Measurements from ENCODE around the gene GCSAM. TPM values are rescaled to one million over a fixed set of nuclear protein-coding genes. Genes with fewer than 3 reads are reported as not detected.

Gene GCSAM
- total RNA-seq, 2 experiments from 2014 or later = 7.5 to 8.5 TPM

- Mint-ChIP-seq H3K4me1 (peaks cover 53% of the 10 kb centered on the region), H3K27me3 (no peaks in the 10 kb centered on the region), H3K36me3 (peaks cover 21% of the 10 kb centered on the region), H3K27ac (no peak overlapping the region), H3K4me3 (no peak overlapping the region), H3K9me3 (no peaks in the 10 kb centered on the region)
- no peak for DNase-seq
Observed at GRCh38 chr3:112121577-112122547, 11.2 kb downstream of the GCSAM start.

- Mint-ChIP-seq H3K4me3 (peak overlapping the region; percentile 6), H3K27ac (peak overlapping the region; percentile 45)
- DNase-seq = no peak
Observed at GRCh38 chr3:112119962-112120836, 12.8 kb downstream of the GCSAM start.

GRCh38 chr3:112117841-112118571 lies 15.0 kb downstream of the GCSAM start:
- H3K27me3 Mint-ChIP-seq = no peaks in the 10 kb centered on the region
- no peak overlapping the region for H3K27ac Mint-ChIP-seq

More at GRCh38 chr3:112119962-112120836, 12.8 kb downstream of the GCSAM start:
- Mint-ChIP-seq H3K36me3 (peaks cover 15% of the 10 kb centered on the region), H3K27me3 (no peaks in the 10 kb centered on the region), H3K4me1 (peaks cover 43% of the 10 kb centered on the region), H3K9me3 (no peaks in the 10 kb centered on the region)

GRCh38 chr3:112117415-112117814 lies 15.6 kb downstream of the GCSAM start:
- Mint-ChIP-seq H3K36me3 (peaks cover 3% of the 10 kb centered on the region), H3K4me1 (peaks cover 41% of the 10 kb centered on the region), H3K4me3 (no peak overlapping the region), H3K27me3 (no peaks in the 10 kb centered on the region), H3K9me3 (no peaks in the 10 kb centered on the region), H3K27ac (no peak overlapping the region)
- DNase-seq = no peak

More at GRCh38 chr3:112117841-112118571, 15.0 kb downstream of the GCSAM start:
- Mint-ChIP-seq H3K4me1 (peaks cover 42% of the 10 kb centered on the region), H3K36me3 (peaks cover 6% of the 10 kb centered on the region), H3K4me3 (no peak overlapping the region), H3K9me3 (no peaks in the 10 kb centered on the region)
- no peak for DNase-seq

- Mint-ChIP-seq H3K27ac (no peak overlapping the region), H3K4me3 (no peak overlapping the region), H3K36me3 (peaks cover 3% of the 10 kb centered on the region), H3K9me3 (no peaks in the 10 kb centered on the region), H3K4me1 (peaks cover 37% of the 10 kb centered on the region), H3K27me3 (no peaks in the 10 kb centered on the region)
- no peak for DNase-seq
Observed at GRCh38 chr3:112116748-112117186, 16.3 kb downstream of the GCSAM start.

GRCh38 chr3:112115806-112116383 lies 17.2 kb downstream of the GCSAM start:
- Mint-ChIP-seq H3K4me1 (peaks cover 32% of the 10 kb centered on the region), H3K27ac (no peak overlapping the region), H3K27me3 (no peaks in the 10 kb centered on the region), H3K4me3 (no peak overlapping the region), H3K36me3 (peaks cover 3% of the 10 kb centered on the region), H3K9me3 (no peaks in the 10 kb centered on the region)
- DNase-seq = no peak

GRCh38 chr3:112115161-112115739 lies 17.8 kb downstream of the GCSAM start:
- Mint-ChIP-seq H3K9me3 (no peaks in the 10 kb centered on the region), H3K27me3 (no peaks in the 10 kb centered on the region)

GRCh38 chr3:112114576-112115160 lies 18.4 kb downstream of the GCSAM start:
- H3K9me3 Mint-ChIP-seq = no peaks in the 10 kb centered on the region
- no peak overlapping the region for H3K4me3 Mint-ChIP-seq
- peaks cover 3% of the 10 kb centered on the region for H3K36me3 Mint-ChIP-seq
- peaks cover 22% of the 10 kb centered on the region for H3K4me1 Mint-ChIP-seq
- H3K27me3 Mint-ChIP-seq = no peaks in the 10 kb centered on the region
- peak overlapping the region; percentile 18 for H3K27ac Mint-ChIP-seq
- DNase-seq = no peak

More at GRCh38 chr3:112115161-112115739, 17.8 kb downstream of the GCSAM start:
- Mint-ChIP-seq H3K4me3 (no peak overlapping the region), H3K36me3 (peaks cover 3% of the 10 kb centered on the region), H3K27ac (peak overlapping the region; percentile 18), H3K4me1 (peaks cover 28% of the 10 kb centered on the region)
- no peak for DNase-seq

GRCh38 chr3:112111785-112112402 lies 21.2 kb downstream of the GCSAM start:
- peaks cover 8% of the 10 kb centered on the region for H3K4me1 Mint-ChIP-seq
- peak; percentile 53 for DNase-seq
- no peaks in the 10 kb centered on the region for H3K9me3 Mint-ChIP-seq
- H3K36me3 Mint-ChIP-seq = no peaks in the 10 kb centered on the region
- H3K27ac Mint-ChIP-seq = no peak overlapping the region
- H3K4me3 Mint-ChIP-seq = no peak overlapping the region
- H3K27me3 Mint-ChIP-seq = no peaks in the 10 kb centered on the region

GRCh38 chr3:112109322-112109721 lies 23.7 kb downstream of the GCSAM start:
- peaks cover 3% of the 10 kb centered on the region for H3K4me1 Mint-ChIP-seq

GRCh38 chr3:112104774-112105173 lies 28.3 kb downstream of the GCSAM start:
- Mint-ChIP-seq H3K9me3 (no peaks in the 10 kb centered on the region), H3K4me1 (peaks cover 3% of the 10 kb centered on the region), H3K4me3 (no peak overlapping the region), H3K27me3 (no peaks in the 10 kb centered on the region), H3K27ac (no peak overlapping the region), H3K36me3 (peaks cover 2% of the 10 kb centered on the region)
- no peak for DNase-seq

More at GRCh38 chr3:112109322-112109721, 23.7 kb downstream of the GCSAM start:
- H3K27me3 Mint-ChIP-seq = no peaks in the 10 kb centered on the region
- no peaks in the 10 kb centered on the region for H3K9me3 Mint-ChIP-seq
- H3K27ac Mint-ChIP-seq = no peak overlapping the region
- no peak overlapping the region for H3K4me3 Mint-ChIP-seq
- no peak for DNase-seq
- no peaks in the 10 kb centered on the region for H3K36me3 Mint-ChIP-seq

- peaks cover 9% of the 10 kb centered on the region for H3K4me1 Mint-ChIP-seq
- H3K4me3 Mint-ChIP-seq = no peak overlapping the region
- peaks cover 2% of the 10 kb centered on the region for H3K9me3 Mint-ChIP-seq
- peaks cover 4% of the 10 kb centered on the region for H3K36me3 Mint-ChIP-seq
- no peak for DNase-seq
- H3K27ac Mint-ChIP-seq = no peak overlapping the region
- no peaks in the 10 kb centered on the region for H3K27me3 Mint-ChIP-seq
Observed at GRCh38 chr3:112101916-112102315, 31.1 kb downstream of the GCSAM start.

- peak; percentile 29 for DNase-seq
- H3K4me3 Mint-ChIP-seq = no peak overlapping the region
- H3K9me3 Mint-ChIP-seq = peaks cover 2% of the 10 kb centered on the region
- peaks cover 22% of the 10 kb centered on the region for H3K4me1 Mint-ChIP-seq
- no peak overlapping the region for H3K27ac Mint-ChIP-seq
- peaks cover 5% of the 10 kb centered on the region for H3K36me3 Mint-ChIP-seq
- no peaks in the 10 kb centered on the region for H3K27me3 Mint-ChIP-seq
Observed at GRCh38 chr3:112097378-112097777, 35.7 kb downstream of the GCSAM start.

All from activated naive CD8-positive, alpha-beta T cell treated with anti-CD3 and anti-CD28 coated beads for 36 hours (primary cell).